ENCODE data around the gene RMI1. TPM values are rescaled to one million over a fixed set of nuclear protein-coding genes. Genes with fewer than 3 reads are reported as not detected.

Gene RMI1
- total and polyA plus RNA-seq, 2 experiments from 2014 or later = 4.2 to 5.8 TPM

DNA sequence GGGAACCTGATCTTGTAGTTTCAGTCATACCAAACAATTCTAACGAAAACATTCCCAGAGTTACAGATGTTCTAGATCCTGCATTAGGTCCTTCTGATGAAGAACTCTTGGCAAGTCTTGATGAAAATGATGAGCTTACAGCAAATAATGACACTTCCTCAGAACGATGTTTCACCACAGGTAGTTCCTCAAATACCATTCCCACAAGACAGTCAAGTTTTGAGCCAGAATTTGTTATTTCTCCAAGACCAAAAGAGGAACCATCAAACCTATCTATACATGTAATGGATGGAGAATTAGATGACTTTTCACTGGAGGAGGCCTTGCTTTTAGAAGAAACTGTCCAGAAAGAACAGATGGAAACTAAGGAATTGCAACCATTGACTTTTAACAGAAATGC, 21.0 kb downstream of the RMI1 start:
- Histone ChIP-seq H3K79me2 (peaks cover 2% of the 10 kb centered on the region), H3K4me3 (no peak overlapping the region), H3K4me2 (no peak overlapping the region), H3K27ac (no peak overlapping the region), H3K9me3 (ENCODE audit: low read depth) (no peaks in the 10 kb centered on the region), H3K36me3 (replicated peaks; ENCODE audit: insufficient read depth, low read depth) (no peaks in the 10 kb centered on the region), H3K9me2 (replicated peaks; ENCODE audit: insufficient read depth) (no peaks in the 10 kb centered on the region), H3K27me3 (no peaks in the 10 kb centered on the region), H2AFZ (no peak overlapping the region), H3K4me1 (ENCODE audit: insufficient read depth) (no peaks in the 10 kb centered on the region), H4K20me1 (ENCODE audit: insufficient read depth, poor library complexity, severe bottlenecking) (no peaks in the 10 kb centered on the region)
- TF ChIP-seq EZH2 (IDR thresholded peaks at IDR 0.05; ENCODE audit: borderline replicate concordance) (no peak), CTCF (IDR thresholded peaks at IDR 0.05; ENCODE audit: poor library complexity) (no peak), EZH2phosphoT487 (IDR thresholded peaks at IDR 0.05; ENCODE audit: low read depth, severe bottlenecking, unreplicated experiment) (no peak)
- DNase-seq (ENCODE audit: low spot score) = no peak
- 100% methylated on average over 2 of the region's 2 CpGs for WGBS (ENCODE audit: low lambda C conversion rate, missing lambda C conversion rate)

GRCh38 chr9:84002344-84002743, 21.7 kb downstream of the RMI1 start:
- H3K4me3 ChIP-seq = no peak overlapping the region
- H3K36me3 ChIP-seq (replicated peaks; ENCODE audit: insufficient read depth, low read depth) = no peaks in the 10 kb centered on the region
- no peak overlapping the region for H2AFZ ChIP-seq
- DNase-seq (ENCODE audit: low spot score) = no peak
- no peaks in the 10 kb centered on the region for H3K9me2 ChIP-seq (replicated peaks; ENCODE audit: insufficient read depth)
- no peaks in the 10 kb centered on the region for H3K27me3 ChIP-seq
- TF ChIP-seq CTCF (IDR thresholded peaks at IDR 0.05; ENCODE audit: poor library complexity) (no peak), EZH2 (IDR thresholded peaks at IDR 0.05; ENCODE audit: borderline replicate concordance) (no peak), EZH2phosphoT487 (IDR thresholded peaks at IDR 0.05; ENCODE audit: low read depth, severe bottlenecking, unreplicated experiment) (no peak)
- no peak overlapping the region for H3K27ac ChIP-seq
- no peaks in the 10 kb centered on the region for H3K9me3 ChIP-seq (ENCODE audit: low read depth)
- H3K4me1 ChIP-seq (ENCODE audit: insufficient read depth) = no peaks in the 10 kb centered on the region
- no peaks in the 10 kb centered on the region for H3K79me2 ChIP-seq
- H3K4me2 ChIP-seq = no peak overlapping the region
- H4K20me1 ChIP-seq (ENCODE audit: insufficient read depth, poor library complexity, severe bottlenecking) = no peaks in the 10 kb centered on the region

DNA sequence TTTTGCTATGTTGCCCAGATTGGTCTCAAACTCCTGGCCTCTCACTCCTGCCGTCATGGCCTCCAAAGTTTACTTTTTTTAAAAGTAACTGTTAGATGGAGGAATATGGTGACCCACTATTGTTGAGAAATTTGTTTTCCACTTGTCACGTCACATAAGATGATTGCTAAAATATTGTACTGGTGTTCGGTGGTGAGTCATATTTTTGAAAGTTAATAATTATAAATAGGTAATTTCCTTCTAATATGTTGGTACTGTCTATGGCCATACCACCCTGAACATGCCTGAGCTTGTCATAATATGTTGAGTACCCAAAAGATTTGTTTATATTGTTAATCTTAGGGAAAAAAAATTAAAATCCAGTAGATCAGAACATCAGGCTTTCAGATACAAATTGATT, 22.6 kb downstream of the RMI1 start:
- Histone ChIP-seq H3K79me2 (no peaks in the 10 kb centered on the region), H3K27ac (no peak overlapping the region), H3K4me2 (no peak overlapping the region), H3K9me2 (replicated peaks; ENCODE audit: insufficient read depth) (no peaks in the 10 kb centered on the region), H3K4me1 (ENCODE audit: insufficient read depth) (no peaks in the 10 kb centered on the region), H3K4me3 (no peak overlapping the region), H3K27me3 (no peaks in the 10 kb centered on the region), H4K20me1 (ENCODE audit: insufficient read depth, poor library complexity, severe bottlenecking) (no peaks in the 10 kb centered on the region), H2AFZ (no peak overlapping the region), H3K36me3 (replicated peaks; ENCODE audit: insufficient read depth, low read depth) (no peaks in the 10 kb centered on the region), H3K9me3 (ENCODE audit: low read depth) (no peaks in the 10 kb centered on the region)
- no peak for DNase-seq (ENCODE audit: low spot score)
- no peak for TF ChIP-seq EZH2phosphoT487 (IDR thresholded peaks at IDR 0.05; ENCODE audit: low read depth, severe bottlenecking, unreplicated experiment)
- no peak for TF ChIP-seq EZH2 (IDR thresholded peaks at IDR 0.05; ENCODE audit: borderline replicate concordance)
- no peak for TF ChIP-seq CTCF (IDR thresholded peaks at IDR 0.05; ENCODE audit: poor library complexity)
- WGBS (ENCODE audit: low lambda C conversion rate, missing lambda C conversion rate) = 100% methylated on average over 3 of the region's 3 CpGs

DNA sequence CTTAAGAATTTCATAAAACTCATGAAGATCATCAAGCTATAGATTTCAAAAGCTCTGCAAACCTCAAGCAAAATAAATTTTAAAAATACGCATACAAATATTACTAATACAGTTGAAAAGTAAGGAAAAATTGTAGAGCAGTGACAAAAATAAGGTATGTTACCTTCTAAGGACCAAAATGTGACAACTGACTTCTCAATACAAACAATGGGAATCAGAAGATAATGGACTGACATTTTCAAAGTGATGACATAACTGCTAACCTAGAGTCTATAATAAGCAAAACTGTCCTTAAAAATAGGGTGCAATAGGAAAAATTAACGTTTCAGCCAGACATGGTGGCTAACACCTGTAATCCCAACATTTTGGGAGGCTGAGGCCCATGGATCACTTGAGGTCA, 27.1 kb downstream of the RMI1 start:
- H2AFZ ChIP-seq = no peak overlapping the region
- H3K79me2 ChIP-seq = no peaks in the 10 kb centered on the region
- H3K4me1 ChIP-seq (ENCODE audit: insufficient read depth) = no peaks in the 10 kb centered on the region
- H3K36me3 ChIP-seq (replicated peaks; ENCODE audit: insufficient read depth, low read depth) = no peaks in the 10 kb centered on the region
- no peaks in the 10 kb centered on the region for H3K9me2 ChIP-seq (replicated peaks; ENCODE audit: insufficient read depth)
- no peaks in the 10 kb centered on the region for H3K9me3 ChIP-seq (ENCODE audit: low read depth)
- H4K20me1 ChIP-seq (ENCODE audit: insufficient read depth, poor library complexity, severe bottlenecking) = no peaks in the 10 kb centered on the region
- no peak for DNase-seq (ENCODE audit: low spot score)
- no peak overlapping the region for H3K27ac ChIP-seq
- no peak overlapping the region for H3K4me3 ChIP-seq
- no peaks in the 10 kb centered on the region for H3K27me3 ChIP-seq
- TF ChIP-seq EZH2 (IDR thresholded peaks at IDR 0.05; ENCODE audit: borderline replicate concordance) (no peak), EZH2phosphoT487 (IDR thresholded peaks at IDR 0.05; ENCODE audit: low read depth, severe bottlenecking, unreplicated experiment) (no peak), CTCF (IDR thresholded peaks at IDR 0.05; ENCODE audit: poor library complexity) (no peak)
- H3K4me2 ChIP-seq = no peak overlapping the region
- 95% methylated on average over 2 of the region's 2 CpGs for WGBS (ENCODE audit: low lambda C conversion rate, missing lambda C conversion rate)
